ENCODE measurements around the gene THPO.

Gene THPO

DNA sequence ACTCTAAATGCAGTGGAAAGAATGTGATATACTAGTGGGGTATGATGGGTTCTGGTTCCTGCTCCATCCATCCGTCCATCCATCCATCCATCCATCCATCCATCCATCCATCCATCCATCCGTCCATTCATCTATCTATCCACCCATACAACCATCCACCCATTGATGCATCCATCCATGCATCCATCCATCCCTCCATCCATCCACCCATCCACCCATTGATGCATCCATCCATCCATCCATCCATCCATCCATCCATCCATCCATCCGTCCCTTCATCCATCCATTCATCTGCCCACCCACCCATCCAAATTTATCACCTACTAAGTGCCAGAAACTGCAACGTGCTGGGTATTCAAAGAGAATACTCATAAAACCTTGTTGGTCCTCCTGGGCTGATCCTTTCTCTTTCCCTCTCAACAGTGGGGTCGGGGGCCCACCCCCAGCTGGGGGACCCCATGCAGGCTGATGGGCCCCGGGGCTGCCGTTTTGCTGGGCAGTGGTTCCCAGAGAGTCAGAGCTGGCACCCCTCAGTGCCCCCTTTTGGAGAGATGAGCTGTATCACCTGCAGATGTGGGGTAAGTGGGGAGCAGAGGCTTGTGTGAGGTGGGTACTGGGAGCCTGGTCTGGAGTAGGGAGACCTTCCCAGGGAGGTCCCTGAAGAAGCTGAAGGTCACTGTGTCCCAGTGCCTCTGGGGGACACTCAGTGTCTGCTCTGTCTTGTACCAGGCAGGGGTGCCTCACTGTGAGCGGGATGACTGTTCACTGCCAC, 10.3 kb upstream of the THPO start:
- TF ChIP-seq TAF1 (IDR thresholded peaks at IDR 0.05; ENCODE audit: borderline replicate concordance, insufficient read depth, low read length), result no peak
- no peak for TF ChIP-seq FOXP2 (optimal IDR thresholded peaks at IDR 0.05; ENCODE audit: borderline replicate concordance, extremely low read depth, extremely low read length, insufficient read depth)

DNA sequence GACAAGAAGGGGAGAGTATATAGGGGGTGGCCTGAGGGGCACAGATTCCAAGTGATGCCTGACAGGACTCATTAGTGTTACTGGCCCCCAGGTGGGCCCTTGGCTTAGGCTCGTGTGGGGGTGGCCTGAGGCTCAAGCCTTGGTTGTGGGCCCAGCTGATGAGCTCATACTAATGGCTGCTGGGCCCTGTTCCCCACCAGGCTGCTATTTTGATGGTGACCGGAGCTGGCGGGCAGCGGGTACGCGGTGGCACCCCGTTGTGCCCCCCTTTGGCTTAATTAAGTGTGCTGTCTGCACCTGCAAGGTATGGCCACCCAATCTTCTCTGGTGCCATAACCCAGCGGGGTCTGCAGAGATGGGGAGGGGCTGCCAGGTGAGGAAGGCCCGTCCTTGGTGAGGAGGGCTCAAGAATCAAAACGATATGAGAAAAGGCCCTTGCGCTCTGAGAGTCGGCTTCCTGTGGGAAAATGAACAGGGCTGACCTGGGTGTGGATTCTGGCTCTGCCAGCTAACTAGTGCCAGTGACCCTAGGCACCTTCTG, 9.2 kb upstream of the THPO start:
- TF ChIP-seq, protein P1, sequence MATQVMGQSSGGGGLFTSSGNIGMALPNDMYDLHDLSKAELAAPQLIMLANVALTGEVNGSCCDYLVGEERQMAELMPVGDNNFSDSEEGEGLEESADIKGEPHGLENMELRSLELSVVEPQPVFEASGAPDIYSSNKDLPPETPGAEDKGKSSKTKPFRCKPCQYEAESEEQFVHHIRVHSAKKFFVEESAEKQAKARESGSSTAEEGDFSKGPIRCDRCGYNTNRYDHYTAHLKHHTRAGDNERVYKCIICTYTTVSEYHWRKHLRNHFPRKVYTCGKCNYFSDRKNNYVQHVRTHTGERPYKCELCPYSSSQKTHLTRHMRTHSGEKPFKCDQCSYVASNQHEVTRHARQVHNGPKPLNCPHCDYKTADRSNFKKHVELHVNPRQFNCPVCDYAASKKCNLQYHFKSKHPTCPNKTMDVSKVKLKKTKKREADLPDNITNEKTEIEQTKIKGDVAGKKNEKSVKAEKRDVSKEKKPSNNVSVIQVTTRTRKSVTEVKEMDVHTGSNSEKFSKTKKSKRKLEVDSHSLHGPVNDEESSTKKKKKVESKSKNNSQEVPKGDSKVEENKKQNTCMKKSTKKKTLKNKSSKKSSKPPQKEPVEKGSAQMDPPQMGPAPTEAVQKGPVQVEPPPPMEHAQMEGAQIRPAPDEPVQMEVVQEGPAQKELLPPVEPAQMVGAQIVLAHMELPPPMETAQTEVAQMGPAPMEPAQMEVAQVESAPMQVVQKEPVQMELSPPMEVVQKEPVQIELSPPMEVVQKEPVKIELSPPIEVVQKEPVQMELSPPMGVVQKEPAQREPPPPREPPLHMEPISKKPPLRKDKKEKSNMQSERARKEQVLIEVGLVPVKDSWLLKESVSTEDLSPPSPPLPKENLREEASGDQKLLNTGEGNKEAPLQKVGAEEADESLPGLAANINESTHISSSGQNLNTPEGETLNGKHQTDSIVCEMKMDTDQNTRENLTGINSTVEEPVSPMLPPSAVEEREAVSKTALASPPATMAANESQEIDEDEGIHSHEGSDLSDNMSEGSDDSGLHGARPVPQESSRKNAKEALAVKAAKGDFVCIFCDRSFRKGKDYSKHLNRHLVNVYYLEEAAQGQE (IDR thresholded peaks at IDR 0.05; ENCODE audit: insufficient read depth in 1 of 2, low read depth in 2 of 2, low read length in 2 of 2), result no peak
- TF ChIP-seq FOXP2 (optimal IDR thresholded peaks at IDR 0.05; ENCODE audit: borderline replicate concordance, extremely low read depth, extremely low read length, insufficient read depth) (no peak), TAF1 (IDR thresholded peaks at IDR 0.05; ENCODE audit: borderline replicate concordance, insufficient read depth, low read length) (no peak), SIN3A (IDR thresholded peaks at IDR 0.05; ENCODE audit: borderline replicate concordance, insufficient read depth, low read length) (no peak), POLR2AphosphoS5 (IDR thresholded peaks at IDR 0.05; ENCODE audit: low read depth, low read length) (no peak)

DNA sequence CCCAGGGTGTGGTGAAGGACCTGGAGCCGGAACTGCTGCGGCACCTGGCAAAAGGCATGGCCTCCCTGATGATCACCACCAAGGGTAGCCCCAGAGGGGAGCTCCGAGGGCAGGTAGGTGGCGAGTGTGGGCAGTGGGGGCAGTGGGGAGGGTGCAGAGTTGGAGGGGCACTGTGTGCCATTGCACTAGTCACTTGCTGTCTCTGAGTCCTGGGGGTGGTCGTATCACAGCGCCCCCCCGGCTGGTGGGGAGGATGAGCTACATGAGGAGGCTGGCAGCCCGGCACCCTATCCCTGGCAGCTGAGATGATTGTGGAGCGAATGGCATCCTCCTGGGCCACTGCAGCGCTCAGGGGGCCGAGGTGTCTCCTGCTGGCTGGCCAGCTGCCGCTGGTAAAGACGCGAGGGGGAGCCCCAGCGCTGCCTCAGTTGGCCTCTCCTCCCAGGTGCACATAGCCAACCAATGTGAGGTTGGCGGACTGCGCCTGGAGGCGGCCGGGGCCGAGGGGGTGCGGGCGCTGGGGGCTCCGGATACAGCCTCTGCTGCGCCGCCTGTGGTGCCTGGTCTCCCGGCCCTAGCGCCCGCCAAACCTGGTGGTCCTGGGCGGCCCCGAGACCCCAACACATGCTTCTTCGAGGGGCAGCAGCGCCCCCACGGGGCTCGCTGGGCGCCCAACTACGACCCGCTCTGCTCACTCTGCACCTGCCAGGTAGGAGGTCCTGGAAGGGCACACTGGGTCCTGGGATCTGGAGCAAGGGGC, 8.2 kb upstream of the THPO start:
- no peak for TF ChIP-seq FOXP2 (optimal IDR thresholded peaks at IDR 0.05; ENCODE audit: borderline replicate concordance, extremely low read depth, extremely low read length, insufficient read depth)
- no peak for TF ChIP-seq POLR2AphosphoS5 (IDR thresholded peaks at IDR 0.05; ENCODE audit: low read depth, low read length)
- TF ChIP-seq TAF1 (IDR thresholded peaks at IDR 0.05; ENCODE audit: borderline replicate concordance, insufficient read depth, low read length), result no peak
- TF ChIP-seq SIN3A (IDR thresholded peaks at IDR 0.05; ENCODE audit: borderline replicate concordance, insufficient read depth, low read length), result no peak
- TF ChIP-seq, protein P1 (IDR thresholded peaks at IDR 0.05; ENCODE audit: insufficient read depth in 1 of 2, low read depth in 2 of 2, low read length in 2 of 2), result no peak

DNA sequence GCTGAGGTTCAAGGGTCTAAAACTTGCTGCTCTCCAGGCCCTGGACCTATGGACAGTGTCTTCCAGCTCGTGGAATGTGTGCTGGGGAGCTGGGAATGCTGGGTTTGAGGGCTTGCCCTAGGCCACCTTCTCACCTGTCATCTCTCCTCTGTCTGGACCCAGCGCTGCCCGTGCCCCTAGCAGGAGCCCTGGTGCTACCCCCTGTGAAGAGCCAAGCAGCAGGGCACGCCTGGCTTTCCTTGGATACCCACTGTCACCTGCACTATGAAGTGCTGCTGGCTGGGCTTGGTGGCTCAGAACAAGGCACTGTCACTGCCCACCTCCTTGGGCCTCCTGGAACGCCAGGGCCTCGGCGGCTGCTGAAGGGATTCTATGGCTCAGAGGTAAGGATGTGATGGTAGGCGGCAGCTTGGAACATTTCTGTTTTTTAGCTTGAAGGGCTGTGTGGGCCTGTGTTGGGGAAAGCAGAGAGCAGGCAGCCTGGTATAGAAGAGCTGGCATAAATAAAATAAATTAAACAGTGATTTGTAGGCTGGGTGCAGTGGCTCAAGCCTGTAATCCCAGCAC, 6.9 kb upstream of the THPO start:
- TF ChIP-seq SIN3A (IDR thresholded peaks at IDR 0.05; ENCODE audit: borderline replicate concordance, insufficient read depth, low read length) (no peak), POLR2AphosphoS5 (IDR thresholded peaks at IDR 0.05; ENCODE audit: low read depth, low read length) (no peak), FOXP2 (optimal IDR thresholded peaks at IDR 0.05; ENCODE audit: borderline replicate concordance, extremely low read depth, extremely low read length, insufficient read depth) (no peak), TAF1 (IDR thresholded peaks at IDR 0.05; ENCODE audit: borderline replicate concordance, insufficient read depth, low read length) (no peak)
- TF ChIP-seq, protein P1 (IDR thresholded peaks at IDR 0.05; ENCODE audit: insufficient read depth in 1 of 2, low read depth in 2 of 2, low read length in 2 of 2), result no peak

DNA sequence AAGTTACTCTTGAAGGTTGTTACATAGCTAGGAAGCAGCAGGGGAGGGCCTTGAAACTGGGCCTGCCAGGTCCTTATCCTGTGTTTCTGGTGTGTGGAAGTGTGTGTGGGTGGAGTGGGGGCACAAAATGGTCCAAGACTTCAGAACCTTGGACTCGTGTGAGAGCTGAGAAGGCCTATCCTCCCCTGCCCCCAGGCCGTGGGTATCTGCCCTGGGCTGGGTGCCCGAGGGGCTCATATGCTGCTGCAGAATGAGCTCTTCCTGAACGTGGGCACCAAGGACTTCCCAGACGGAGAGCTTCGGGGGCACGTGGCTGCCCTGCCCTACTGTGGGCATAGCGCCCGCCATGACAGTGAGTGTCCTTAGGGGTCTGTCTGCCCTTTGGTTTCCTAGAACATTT, 6.3 kb upstream of the THPO start:
- TF ChIP-seq FOXP2 (optimal IDR thresholded peaks at IDR 0.05; ENCODE audit: borderline replicate concordance, extremely low read depth, extremely low read length, insufficient read depth) (no peak), POLR2AphosphoS5 (IDR thresholded peaks at IDR 0.05; ENCODE audit: low read depth, low read length) (no peak), SIN3A (IDR thresholded peaks at IDR 0.05; ENCODE audit: borderline replicate concordance, insufficient read depth, low read length) (no peak), TAF1 (IDR thresholded peaks at IDR 0.05; ENCODE audit: borderline replicate concordance, insufficient read depth, low read length) (no peak)
- TF ChIP-seq, protein P1 (IDR thresholded peaks at IDR 0.05; ENCODE audit: insufficient read depth in 1 of 2, low read depth in 2 of 2, low read length in 2 of 2), result no peak

Data from PFSK-1 (cell line).